ENCODE data around the gene CNIH2. TPM values are rescaled to one million over a fixed set of nuclear protein-coding genes. Genes with fewer than 3 reads are reported as not detected.

CNIH2 gene
- total RNA-seq, 1 experiment from 2014 or later: 1.3 TPM

DNA sequence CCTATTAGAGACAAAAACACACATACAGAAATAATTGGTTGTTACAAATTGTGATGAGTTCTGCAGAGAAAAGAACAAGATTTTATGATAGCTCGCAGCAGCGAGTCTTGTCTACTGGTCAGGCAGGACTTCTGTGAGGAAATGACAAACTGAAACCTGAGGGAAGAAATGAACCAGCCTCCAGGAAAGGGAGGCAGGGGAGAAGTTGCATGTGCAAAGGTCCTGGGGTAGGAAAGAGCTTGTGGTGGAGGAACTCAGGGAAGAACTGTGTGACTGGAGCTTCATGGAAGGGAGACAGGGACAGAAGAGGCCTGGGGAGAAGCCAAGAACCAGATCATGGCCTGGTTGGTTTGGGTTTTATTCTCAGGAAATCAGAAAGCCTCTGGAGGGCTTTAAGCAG, 18.8 kb upstream of the CNIH2 start:
- no peak overlapping the region for H2AFZ ChIP-seq (ENCODE audit: low read depth, low read length, poor library complexity, severe bottlenecking)
- H3K27ac ChIP-seq (ENCODE audit: low read depth, low read length): no peak overlapping the region
- H3K9me2 ChIP-seq (ENCODE audit: insufficient read depth): no peaks in the 10 kb centered on the region
- H3K4me1 ChIP-seq (ENCODE audit: control insufficient read depth in 1 of 2, insufficient read depth in 2 of 2, low read length in 2 of 2): peaks cover 10 to 20% of the 10 kb centered on the region in 2 experiments
- POLR2A ChIA-PET: no interaction called here
- DNase-seq (ENCODE audit: low read depth, low spot score) (no peak), ATAC-seq (no peak)
- TSS peak; percentile 52 for BruUV-seq (replicated peaks)
- RAD21 ChIA-PET (ENCODE audit: low non-redundant PET in 1 of 2, low total read pairs in 2 of 2, uncharacterized antibody in 2 of 2, unreplicated experiment in 2 of 2): no interaction called here
- peak overlapping the region in 1 of 2 experiments; percentile 94; a peak in 1 of 4 replicates for H3K4me3 ChIP-seq (replicated peaks in 1 of 2; ENCODE audit: low read depth in 1 of 2, low read length in 2 of 2)
- TF ChIP-seq EGR1 (IDR thresholded peaks at IDR 0.05; ENCODE audit: low read depth): no peak
- no peak for TF ChIP-seq CBX3 (IDR thresholded peaks at IDR 0.05; ENCODE audit: low read depth)
- TF ChIP-seq, protein P1, sequence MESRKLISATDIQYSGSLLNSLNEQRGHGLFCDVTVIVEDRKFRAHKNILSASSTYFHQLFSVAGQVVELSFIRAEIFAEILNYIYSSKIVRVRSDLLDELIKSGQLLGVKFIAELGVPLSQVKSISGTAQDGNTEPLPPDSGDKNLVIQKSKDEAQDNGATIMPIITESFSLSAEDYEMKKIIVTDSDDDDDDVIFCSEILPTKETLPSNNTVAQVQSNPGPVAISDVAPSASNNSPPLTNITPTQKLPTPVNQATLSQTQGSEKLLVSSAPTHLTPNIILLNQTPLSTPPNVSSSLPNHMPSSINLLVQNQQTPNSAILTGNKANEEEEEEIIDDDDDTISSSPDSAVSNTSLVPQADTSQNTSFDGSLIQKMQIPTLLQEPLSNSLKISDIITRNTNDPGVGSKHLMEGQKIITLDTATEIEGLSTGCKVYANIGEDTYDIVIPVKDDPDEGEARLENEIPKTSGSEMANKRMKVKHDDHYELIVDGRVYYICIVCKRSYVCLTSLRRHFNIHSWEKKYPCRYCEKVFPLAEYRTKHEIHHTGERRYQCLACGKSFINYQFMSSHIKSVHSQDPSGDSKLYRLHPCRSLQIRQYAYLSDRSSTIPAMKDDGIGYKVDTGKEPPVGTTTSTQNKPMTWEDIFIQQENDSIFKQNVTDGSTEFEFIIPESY (IDR thresholded peaks at IDR 0.05; ENCODE audit: extremely low read depth, insufficient replicate concordance, low read length): no peak
- TF ChIP-seq POLR2AphosphoS5 (IDR thresholded peaks at IDR 0.05; ENCODE audit: low read depth, low read length): no peak
- no peak for TF ChIP-seq FOSL1 (IDR thresholded peaks at IDR 0.05; ENCODE audit: low read depth)
- TF ChIP-seq RAD21 (IDR thresholded peaks at IDR 0.05; ENCODE audit: low read depth): no peak
- TF ChIP-seq POLR2A (IDR thresholded peaks at IDR 0.05; ENCODE audit: borderline replicate concordance, extremely low read depth, insufficient read depth, insufficient read length): no peak
- TF ChIP-seq SRF (IDR thresholded peaks at IDR 0.05; ENCODE audit: low read depth): no peak
- no peak for TF ChIP-seq TCF7L2 (IDR thresholded peaks at IDR 0.05; ENCODE audit: borderline replicate concordance, extremely low read depth, insufficient read depth, insufficient read length)
- no peak for TF ChIP-seq CTCF (IDR thresholded peaks at IDR 0.05 in 2 of 3, conservative IDR thresholded peaks at IDR 0.05 in 1 of 3; ENCODE audit: borderline replicate concordance in 1 of 3, insufficient read depth in 1 of 3, low read depth in 2 of 3, low read length in 2 of 3)
- H3K79me2 ChIP-seq (ENCODE audit: insufficient read depth, low read length): peaks cover 20% of the 10 kb centered on the region; the same call in 1 of the 2 replicates
- H3K9ac ChIP-seq (ENCODE audit: low read length): peak overlapping the region; percentile 88; the same call in 1 of the 2 replicates
- H3K36me3 ChIP-seq (ENCODE audit: control insufficient read depth in 1 of 2, insufficient read depth in 2 of 2, low read length in 2 of 2): peaks cover 6 to 8% of the 10 kb centered on the region in 2 experiments; a peak in 3 of 4 replicates
- CTCF ChIA-PET: interaction anchor here (1.2 to 1.4 kb wide), 2 partner anchors 23 to 53 kb away, joined by 3 to 4 read pairs; no protein-coding TSS in a partner anchor
- no peaks in the 10 kb centered on the region for H4K20me1 ChIP-seq (ENCODE audit: insufficient read depth)
- intact Hi-C loops (cut with micrococcal nuclease): loop anchor here (2.0 kb wide), 1 partner anchor 36 kb away; no protein-coding TSS in a partner anchor
- H3K4me2 ChIP-seq (ENCODE audit: low read length): peak overlapping the region; percentile 100
- no peaks in the 10 kb centered on the region for H3K27me3 ChIP-seq (ENCODE audit: insufficient read depth, low read length)
- no peaks in the 10 kb centered on the region for H3K9me3 ChIP-seq (ENCODE audit: control insufficient read depth in 1 of 2, insufficient read depth in 1 of 2, low read depth in 1 of 2, low read length in 2 of 2)

Data from HCT116 (cell line).